A549 (cell line): ENCODE data around the gene GALC. TPM values are rescaled to one million over a fixed set of nuclear protein-coding genes. Genes with fewer than 3 reads are reported as not detected.

Source experiments
- ATAC-seq, 2 experiments: fragments of 200-7000 bp in 1 of 2; fragments of >200 bp in 1 of 2; cut with Nextera tagmentation in 1 of 2; cut with Tn5 transposase in 1 of 2; 3 replicates each; pipeline versions ENCODE4 v1.8.0 to v1.9.1; 2018 to 2020; ENCODE audit warnings: mild to moderate bottlenecking in 1 of 2, moderate library complexity in 1 of 2
- CTCF ChIA-PET: fragments of 300-600 bp; sonication (Branson Sonifier 250); formaldehyde crosslinking; extraction: SDS; loops from one replicate; lab custom pipeline; 2021; ENCODE audit warnings: antibody characterized with exemption, inconsistent platforms; lab: Yijun Ruan, JAX
- POLR2A ChIA-PET: fragments of 350-600 bp; formaldehyde crosslinking; extraction: SDS; loops from one replicate; lab custom pipeline; 2021; ENCODE audit warnings: antibody characterized with exemption, inconsistent platforms; lab: Yijun Ruan, JAX
- DNase-seq, 2 experiments: peaks; one replicate each; pipeline versions ENCODE4 v3.0.0 to v3.0.0-alpha.2; 2011 to 2016; ENCODE audit warnings: low read depth in 1 of 2, low spot score in 1 of 2
- FAIRE-seq: peaks from 2 replicates; lab custom pipeline; 2011; peaks lifted over from hg19 to GRCh38; lab: Jason Lieb, UNC
- H3K27ac ChIP-seq, 2 experiments: fragments of >200 bp; sonication (Bioruptor Twin); formaldehyde crosslinking; 3 replicates each; pipeline ENCODE4 v1.5.1; 2016 to 2017
- H3K4me1 ChIP-seq: fragments of >200 bp; sonication (Bioruptor Twin); formaldehyde crosslinking; 3 replicates; pipeline ENCODE4 v1.6.1; 2016
- H3K4me2 ChIP-seq: fragments of >200 bp; sonication (Bioruptor Twin); formaldehyde crosslinking; 3 replicates; pipeline ENCODE4 v1.6.1; 2016
- H3K4me3 ChIP-seq: fragments of >200 bp; sonication (Bioruptor Twin); formaldehyde crosslinking; 3 replicates; pipeline ENCODE4 v1.5.1; 2016
- H3K9me3 ChIP-seq: fragments of >200 bp; sonication (Bioruptor Twin); formaldehyde crosslinking; 3 replicates; pipeline ENCODE4 v1.6.1; 2016
- BCL3 ChIP-seq: fragments of >200 bp; sonication (Bioruptor Twin); formaldehyde crosslinking; IDR thresholded peaks from 3 replicates; pipeline ENCODE4 v1.6.1; 2016
- BHLHE40 ChIP-seq: IDR thresholded peaks from 2 replicates; pipeline ENCODE4 v1.6.1; 2012; ENCODE audit warnings: low read depth, low read length, inconsistent platforms
- CBX2 ChIP-seq: fragments of 200-600 bp; sonication (generic); IDR thresholded peaks from 2 replicates; pipeline ENCODE4 v1.6.1; 2016; ENCODE audit warnings: low read depth, mild to moderate bottlenecking, borderline replicate concordance
- CEBPB ChIP-seq, 2 experiments: fragments of >200 bp in 1 of 2; sonication (Bioruptor Twin) in 1 of 2; formaldehyde crosslinking in 1 of 2; IDR thresholded peaks; 2 replicates each; pipeline ENCODE4 v1.6.1; 2012 to 2016
- CHD2 ChIP-seq: fragments of 150-350 bp; IDR thresholded peaks from 2 replicates; pipeline ENCODE4 v1.6.1; 2014; ENCODE audit warnings: low read length; ENCODE audit not compliant: partially characterized antibody
- CHD4 ChIP-seq: fragments of 200-600 bp; sonication (generic); IDR thresholded peaks from 2 replicates; pipeline ENCODE4 v1.6.1; 2016; ENCODE audit warnings: antibody characterized with exemption, mild to moderate bottlenecking, borderline replicate concordance
- EP300 ChIP-seq, 2 experiments: fragments of >200 bp; sonication (Bioruptor Twin); formaldehyde crosslinking; IDR thresholded peaks; 2 replicates in 1 of 2; 3 replicates in 1 of 2; pipeline ENCODE4 v1.6.1; 2016 to 2017
- ESRRA ChIP-seq: fragments of 150-350 bp; IDR thresholded peaks from 2 replicates; pipeline ENCODE4 v1.6.1; 2014; ENCODE audit warnings: mild to moderate bottlenecking, low read length, borderline replicate concordance
- FOSB ChIP-seq: fragments of 250-450 bp; sonication (Bioruptor Pico); IDR thresholded peaks from 2 replicates; pipeline ENCODE4 v1.5.0; 2020; ENCODE audit warnings: mild to moderate bottlenecking, moderate library complexity
- FOXS1 ChIP-seq: fragments of 250-450 bp; sonication (Bioruptor Pico); IDR thresholded peaks from 2 replicates; pipeline ENCODE4 v1.5.0; 2020; ENCODE audit warnings: mild to moderate bottlenecking, moderate library complexity
- GATA3 ChIP-seq: IDR thresholded peaks from 2 replicates; pipeline ENCODE4 v1.6.1; 2012; ENCODE audit warnings: borderline replicate concordance
- HDAC2 ChIP-seq: fragments of 200-600 bp; sonication (generic); IDR thresholded peaks from 2 replicates; pipeline ENCODE4 v1.6.1; 2016
- HMGXB4 ChIP-seq: fragments of 250-450 bp; sonication (Bioruptor Pico); IDR thresholded peaks from 2 replicates; pipeline ENCODE4 v1.5.0; 2021; ENCODE audit warnings: mild to moderate bottlenecking, moderate library complexity, borderline replicate concordance
- HOXB13 ChIP-seq: fragments of 250-450 bp; sonication (Bioruptor Pico); IDR thresholded peaks from 2 replicates; pipeline ENCODE4 v1.5.0; 2020; ENCODE audit warnings: low read depth, mild to moderate bottlenecking, moderate library complexity
- HOXB5 ChIP-seq: fragments of 250-450 bp; sonication (Bioruptor Pico); IDR thresholded peaks from 2 replicates; pipeline ENCODE4 v1.5.0; 2020; ENCODE audit warnings: mild to moderate bottlenecking, moderate library complexity
- JUN ChIP-seq, 2 experiments: fragments of >200 bp; sonication (Bioruptor Twin); formaldehyde crosslinking; IDR thresholded peaks; 2 replicates in 1 of 2; 3 replicates in 1 of 2; pipeline ENCODE4 v1.6.1; 2016 to 2017
- JUNB ChIP-seq: fragments of >200 bp; sonication (Bioruptor Twin); formaldehyde crosslinking; IDR thresholded peaks from 2 replicates; pipeline ENCODE4 v1.6.1; 2016
- KDM1A ChIP-seq: fragments of 200-600 bp; sonication (generic); IDR thresholded peaks from 2 replicates; pipeline ENCODE4 v1.6.1; 2016; ENCODE audit warnings: low read depth, mild to moderate bottlenecking
- MAFK ChIP-seq: fragments of 450-650 bp; IDR thresholded peaks from 2 replicates; pipeline ENCODE4 v1.6.1; 2014; ENCODE audit not compliant: partially characterized antibody
- PBX3 ChIP-seq: IDR thresholded peaks from 2 replicates; pipeline ENCODE4 v1.6.1; 2012
- POLR2A ChIP-seq: IDR thresholded peaks from 2 replicates; pipeline ENCODE4 v1.6.1; 2012; ENCODE audit warnings: mild to moderate bottlenecking, low read length
- RAD21 ChIP-seq, 2 experiments: fragments of >200 bp in 1 of 2; sonication (Bioruptor Twin) in 1 of 2; formaldehyde crosslinking in 1 of 2; IDR thresholded peaks in 1 of 2; conservative IDR thresholded peaks in 1 of 2; 2 replicates in 1 of 2; 3 replicates in 1 of 2; pipeline ENCODE4 v1.6.1; 2012 to 2018; ENCODE audit warnings: inconsistent platforms in 1 of 2
- SMC3 ChIP-seq: fragments of >200 bp; sonication (Bioruptor Twin); formaldehyde crosslinking; IDR thresholded peaks from 3 replicates; pipeline ENCODE4 v1.6.1; 2018; ENCODE audit warnings: inconsistent platforms
- USF2 ChIP-seq: fragments of 450-650 bp; IDR thresholded peaks from 2 replicates; pipeline ENCODE4 v1.6.1; 2014; ENCODE audit warnings: antibody characterized with exemption
- ZC3H11A ChIP-seq: fragments of 450-650 bp; IDR thresholded peaks from 2 replicates; pipeline ENCODE4 v1.6.1; 2014; ENCODE audit warnings: antibody characterized with exemption, mild to moderate bottlenecking
- ZFP36 ChIP-seq: fragments of 450-650 bp; IDR thresholded peaks from 2 replicates; pipeline ENCODE4 v1.6.1; 2014; ENCODE audit warnings: borderline replicate concordance; ENCODE audit not compliant: partially characterized antibody
- WGBS: methylation state at CpG from one replicate; pipeline ENCODE4 v1.1.6; 2017; ENCODE audit errors: missing lambda C conversion rate; 5-methylcytosine and 5-hydroxymethylcytosine counted together
- polyA plus RNA-seq, 4 experiments: library from polyadenylated mRNA; depleted of rRNA in 3 of 4; stranded (reverse); fragments of >200 nt; fragmentation: RNase III in 1 of 4; extraction: RNeasy Plus Mini Kit Qiagen cat#74134 plus additional on column Dnase treatment in 1 of 4; gene quantifications; 2 replicates in 3 of 4; 3 replicates in 1 of 4; pipeline ENCODE4 v1.2.3, GENCODE V29; 2011 to 2017

Gene GALC
- polyA plus RNA-seq, 2 of the 4 experiments (the other 2 are of a cell fraction), result 15.5 to 38.3 TPM

GRCh38 chr14:87894920-87895319 lies 98.1 kb downstream of the GALC start:
- WGBS, result 20% methylated on average over 6 of the region's 6 CpGs
- ATAC-seq, result no peak
- ChIA-PET POLR2A (no interaction called here), CTCF (interaction anchor here (0.9 to 2.8 kb wide), 3 partner anchors 11 to 89 kb away, joined by 3 to 11 read pairs (median 6); no protein-coding TSS in a partner anchor)
- Histone ChIP-seq H3K27ac (no peak overlapping the region), H3K4me1 (no peaks in the 10 kb centered on the region), H3K4me3 (no peak overlapping the region), H3K4me2 (no peak overlapping the region), H3K9me3 (no peaks in the 10 kb centered on the region)
- no peak for DNase-seq
- TF ChIP-seq HDAC2 (no peak), BCL3 (no peak), MAFK (no peak), CBX2 (no peak), CHD4 (no peak), JUN (IDR thresholded peaks at IDR 0.05) (no peak), FOXS1 (CRISPR knock-in tag) (no peak), EP300 (IDR thresholded peaks at IDR 0.05) (no peak), RAD21 (conservative IDR thresholded peaks at IDR 0.05 in 1 of 2, IDR thresholded peaks at IDR 0.05 in 1 of 2) (no peak), CEBPB (IDR thresholded peaks at IDR 0.05) (no peak), HOXB5 (CRISPR knock-in tag) (no peak), ZC3H11A (no peak), ESRRA (no peak), GATA3 (no peak), SMC3 (no peak), CHD2 (no peak)
- no peak for FAIRE-seq

- Histone ChIP-seq H3K4me1 (no peaks in the 10 kb centered on the region), H3K4me2 (no peak overlapping the region), H3K9me3 (no peaks in the 10 kb centered on the region), H3K27ac (no peak overlapping the region), H3K4me3 (no peak overlapping the region)
- ChIA-PET POLR2A (no interaction called here), CTCF (no interaction called here)
- FAIRE-seq, result no peak
- no peak for ATAC-seq
- TF ChIP-seq USF2 (no peak), BCL3 (no peak), HOXB13 (CRISPR knock-in tag) (no peak), ZC3H11A (no peak), JUNB (no peak), POLR2A (no peak), HMGXB4 (no peak), KDM1A (no peak), ZFP36 (no peak), MAFK (no peak), BHLHE40 (no peak), PBX3 (no peak), FOSB (CRISPR knock-in tag) (no peak)
- DNase-seq, result no peak
- 4% methylated on average over 2 of the region's 2 CpGs for WGBS
Measured at GRCh38 chr14:87892763-87893162, 100.2 kb downstream of the GALC start.
